Fibroblast of villous mesenchyme (primary cell): ENCODE measurements around the gene ANGEL1. TPM values are rescaled to one million over a fixed set of nuclear protein-coding genes. Genes with fewer than 3 reads are reported as not detected.

Experiments used
- DNase-seq: peaks from one replicate; pipeline ENCODE4 v3.0.0-alpha.2; 2010; ENCODE audit warnings: low read depth
- H3K4me3 ChIP-seq: 2 replicates; pipeline ENCODE4 v1.5.1; 2011; ENCODE audit warnings: low read depth, mild to moderate bottlenecking, low read length
- CTCF ChIP-seq: IDR thresholded peaks from 2 replicates; pipeline ENCODE4 v1.5.1; 2012; ENCODE audit warnings: low read depth, mild to moderate bottlenecking, low read length; ENCODE audit not compliant: insufficient read depth
- total RNA-seq: library from RNA; depleted of rRNA; stranded (reverse); fragments of >200 nt; gene quantifications from 2 replicates; pipeline ENCODE4 v1.2.3, GENCODE V29; 2012

The ANGEL1 gene
- total RNA-seq, 1 donor, result 10.4 TPM

GRCh38 chr14:76781648-76782051 lies 31.0 kb downstream of the ANGEL1 start:
- H3K4me3 ChIP-seq, result no peak overlapping the region
- no peak for TF ChIP-seq CTCF
- no peak for DNase-seq

GRCh38 chr14:76780875-76781647 lies 31.6 kb downstream of the ANGEL1 start:
- no peak for TF ChIP-seq CTCF
- H3K4me3 ChIP-seq, result no peak overlapping the region
- no peak for DNase-seq

GRCh38 chr14:76780360-76780759 lies 32.3 kb downstream of the ANGEL1 start:
- no peak for TF ChIP-seq CTCF
- no peak for DNase-seq
- H3K4me3 ChIP-seq, result no peak overlapping the region

GRCh38 chr14:76780058-76780345 lies 32.7 kb downstream of the ANGEL1 start:
- DNase-seq, result no peak
- H3K4me3 ChIP-seq, result no peak overlapping the region
- no peak for TF ChIP-seq CTCF

- DNase-seq, result no peak
- no peak overlapping the region for H3K4me3 ChIP-seq
- no peak for TF ChIP-seq CTCF
Observed at GRCh38 chr14:76779221-76780057, 33.2 kb downstream of the ANGEL1 start.

GRCh38 chr14:76778546-76779215 lies 34.0 kb downstream of the ANGEL1 start:
- no peak for DNase-seq
- no peak overlapping the region for H3K4me3 ChIP-seq
- TF ChIP-seq CTCF, result no peak
